ENCODE data around the gene KCNG2.
"Not testable (repeated sequence)": the region's sequence is repeated elsewhere in the genome, so short reads cannot be mapped to it uniquely, and the experiment has no call there.

The KCNG2 gene

GRCh38 chr18:79797518-79798345 lies at the start of gene KCNG2:
Gene KCNG2, plus strand, starts transcription at chr18:79797938. Its CDS starts 65,730 bp downstream, at chr18:79863668.
- ChIA-PET POLR2A (no interaction called here), CTCF (interaction anchor here (0.9 kb wide), 1 partner anchor 162 kb away, joined by 3 read pairs; no protein-coding TSS in a partner anchor)
- no peak for DNase-seq (ENCODE audit: low read depth, low spot score)

GRCh38 chr18:79748321-79749180 lies 49.2 kb upstream of the KCNG2 start:
- H3K4me3 ChIP-seq (ENCODE audit: low read depth, low read length) = no peak overlapping the region
- no peak for DNase-seq (ENCODE audit: low read depth, low spot score)
- ChIA-PET POLR2A (no interaction called here), CTCF (no interaction called here)
- TF ChIP-seq CTCF (IDR thresholded peaks at IDR 0.05; ENCODE audit: insufficient read depth, low read length, missing control alignments) = no peak

More at GRCh38 chr18:79797518-79798345, at the start of gene KCNG2:
- H3K4me3 ChIP-seq (ENCODE audit: low read depth, low read length) = no peak within 1 kb of the TSS
- no peak for TF ChIP-seq CTCF (IDR thresholded peaks at IDR 0.05; ENCODE audit: insufficient read depth, low read length, missing control alignments)

GRCh38 chr18:79749251-79750191 lies 48.2 kb upstream of the KCNG2 start:
- CTCF ChIA-PET = no interaction called here
- POLR2A ChIA-PET = no interaction called here
- TF ChIP-seq CTCF (IDR thresholded peaks at IDR 0.05; ENCODE audit: insufficient read depth, low read length, missing control alignments) = no peak
- no peak for DNase-seq (ENCODE audit: low read depth, low spot score)
- no peak overlapping the region for H3K4me3 ChIP-seq (ENCODE audit: low read depth, low read length)

GRCh38 chr18:79750980-79751571 lies 46.7 kb upstream of the KCNG2 start:
- TF ChIP-seq CTCF (IDR thresholded peaks at IDR 0.05; ENCODE audit: insufficient read depth, low read length, missing control alignments) = no peak
- ChIA-PET POLR2A (no interaction called here), CTCF (interaction anchor here (1.0 kb wide), 1 partner anchor 20 kb away, joined by 3 read pairs; no protein-coding TSS in a partner anchor)
- no peak for DNase-seq (ENCODE audit: low read depth, low spot score)
- H3K4me3 ChIP-seq (ENCODE audit: low read depth, low read length) = no peak overlapping the region

GRCh38 chr18:79751918-79752578 lies 45.7 kb upstream of the KCNG2 start:
- POLR2A ChIA-PET; H3K4me3 ChIP-seq (ENCODE audit: low read depth, low read length); DNase-seq (ENCODE audit: low read depth, low spot score): not testable (repeated sequence)
- CTCF ChIA-PET = interaction anchor here (1.0 kb wide), 1 partner anchor 21 kb away, joined by 3 read pairs; no protein-coding TSS in a partner anchor

GRCh38 chr18:79752946-79753345 lies 44.8 kb upstream of the KCNG2 start:
- POLR2A ChIA-PET; DNase-seq (ENCODE audit: low read depth, low spot score); H3K4me3 ChIP-seq (ENCODE audit: low read depth, low read length); CTCF ChIA-PET: not testable (repeated sequence)
